Activated T-helper 1 cell treated with anti-CD3 and anti-CD28 coated beads, Interleukin-12 subunit alpha, Interleukin-12 subunit beta, Interleukin-2, Interleukin-4 antibody, amounts not matched to agents 30 ng/mL and 10 ng/mL and 1 ng/mL, durations not matched to agents 14 hours and 24 hours and 36 hours (primary cell): ENCODE data around the gene CHL1. TPM values are rescaled to one million over a fixed set of nuclear protein-coding genes. Genes with fewer than 3 reads are reported as not detected.
"Not testable (repeated sequence)": the region's sequence is repeated elsewhere in the genome, so short reads cannot be mapped to it uniquely, and the experiment has no call there.

Source experiments
- DNase-seq: peaks from one replicate; pipeline ENCODE4 v3.0.0; 2021; ENCODE audit warnings: low spot score
- H3K27ac Mint-ChIP-seq: one replicate; pipeline ENCODE4 v1.8.0; 2021; ENCODE audit warnings: mild to moderate bottlenecking, mixed read lengths
- H3K27me3 Mint-ChIP-seq: one replicate; pipeline ENCODE4 v1.8.0; 2022; ENCODE audit warnings: mild to moderate bottlenecking, moderate library complexity, mixed read lengths; ENCODE audit not compliant: insufficient read depth
- H3K36me3 Mint-ChIP-seq: one replicate; pipeline ENCODE4 v1.8.0; 2021; ENCODE audit warnings: low read depth, mixed read lengths
- H3K4me1 Mint-ChIP-seq: one replicate; pipeline ENCODE4 v1.8.0; 2021; ENCODE audit warnings: low read depth, mixed read lengths
- H3K4me3 Mint-ChIP-seq: one replicate; pipeline ENCODE4 v1.8.0; 2021; ENCODE audit warnings: mild to moderate bottlenecking, moderate library complexity, mixed read lengths
- H3K9me3 Mint-ChIP-seq: one replicate; pipeline ENCODE4 v1.8.0; 2021; ENCODE audit warnings: mixed read lengths
- intact Hi-C: fragments of 100-400 bp; cut with micrococcal nuclease; formaldehyde crosslinking; loops from one replicate; pipeline ENCODE4 v1.15.1; 2024
- total RNA-seq: library from RNA; stranded (reverse); gene quantifications from 2 replicates; pipeline ENCODE4 v1.2.3, GENCODE V29; 2022

The CHL1 gene
- total RNA-seq, 1 donor from 2014 or later, result not detected

DNA sequence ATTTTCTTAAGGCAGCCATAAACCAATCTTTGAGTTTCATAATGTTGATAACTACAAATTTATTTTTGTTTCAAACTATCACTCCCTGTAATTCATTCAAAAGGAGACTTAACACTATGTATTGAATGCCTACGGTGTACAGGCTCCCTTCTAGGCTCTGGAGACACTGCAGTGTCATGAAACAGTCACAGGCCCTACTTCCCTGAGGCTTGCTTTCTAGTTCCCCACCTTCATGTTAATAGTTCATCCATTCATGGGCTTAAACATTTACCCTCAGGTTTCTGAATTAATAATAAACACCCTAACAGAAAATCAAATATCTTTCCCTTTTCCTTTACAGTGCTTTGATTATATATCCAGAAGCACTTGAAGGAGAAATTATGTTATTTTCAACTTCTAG is 168.7 kb downstream of the CHL1 start:
- H3K9me3 Mint-ChIP-seq, result no peaks in the 10 kb centered on the region
- DNase-seq, result no peak
- intact Hi-C loops, result no loop called here
- no peaks in the 10 kb centered on the region for H3K4me1 Mint-ChIP-seq
- H3K36me3 Mint-ChIP-seq, result no peaks in the 10 kb centered on the region
- H3K27me3 Mint-ChIP-seq, result no peaks in the 10 kb centered on the region
- no peak overlapping the region for H3K27ac Mint-ChIP-seq
- H3K4me3 Mint-ChIP-seq, result no peak overlapping the region

DNA sequence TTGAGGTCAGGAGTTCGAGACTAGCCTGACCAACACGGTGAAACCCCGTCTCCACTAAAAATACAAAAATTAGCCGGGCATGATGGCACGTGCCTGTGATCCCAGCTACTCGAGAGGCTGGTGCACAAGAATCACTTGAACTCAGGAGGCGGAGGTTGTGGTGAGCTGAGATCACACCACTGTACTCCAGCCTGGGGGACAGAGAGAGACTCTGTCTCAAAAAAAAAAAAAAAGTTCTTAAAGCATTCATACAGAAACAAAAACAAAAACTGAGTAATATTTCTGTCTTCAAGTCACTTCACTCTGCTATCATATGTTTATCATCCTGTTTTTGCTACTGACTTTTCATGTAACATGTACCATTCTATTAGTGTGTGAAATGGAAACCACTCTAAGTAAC is 169.7 kb downstream of the CHL1 start:
- intact Hi-C loops, H3K27me3 Mint-ChIP-seq: not testable (repeated sequence)

DNA sequence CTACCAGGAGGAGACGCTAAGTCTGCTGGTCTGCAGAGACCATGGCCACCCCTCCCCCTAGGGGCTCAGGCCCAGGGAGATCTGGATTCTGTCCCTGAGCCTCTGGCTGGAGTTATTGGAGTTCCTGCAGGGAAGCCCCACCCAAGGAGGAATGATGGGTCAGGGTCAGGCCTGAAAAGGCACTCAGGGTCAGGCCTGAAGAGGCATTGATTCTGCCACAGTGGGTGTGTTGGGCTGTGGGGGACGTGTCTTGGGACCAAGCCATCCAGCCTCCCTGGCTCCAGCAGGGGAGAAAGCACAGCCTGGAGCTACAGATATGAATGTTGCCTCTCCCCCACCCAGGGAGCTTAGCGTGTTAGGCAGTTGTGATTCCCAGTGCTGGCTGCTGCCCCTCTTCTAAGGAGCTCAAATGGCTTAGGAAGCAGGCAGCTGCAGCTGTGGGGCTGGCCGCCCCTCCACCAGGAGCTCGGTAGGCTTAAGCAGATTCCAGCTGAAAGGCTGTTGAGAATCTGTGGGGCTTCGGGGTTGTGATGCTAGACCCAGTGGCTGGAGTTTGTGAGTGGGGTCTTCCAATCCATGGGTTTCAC is 176.7 kb downstream of the CHL1 start:
- H3K36me3 Mint-ChIP-seq, result no peaks in the 10 kb centered on the region
- DNase-seq, result no peak
- H3K4me3 Mint-ChIP-seq, result no peak overlapping the region
- no peaks in the 10 kb centered on the region for H3K27me3 Mint-ChIP-seq
- intact Hi-C loops, result no loop called here
- H3K9me3 Mint-ChIP-seq, result peaks cover 4% of the 10 kb centered on the region
- H3K4me1 Mint-ChIP-seq, result no peaks in the 10 kb centered on the region
- no peak overlapping the region for H3K27ac Mint-ChIP-seq

More for the DNA sequence above, 169.7 kb downstream of the CHL1 start:
- not testable (repeated sequence) for H3K4me1 Mint-ChIP-seq, H3K9me3 Mint-ChIP-seq, H3K27ac Mint-ChIP-seq, DNase-seq, H3K36me3 Mint-ChIP-seq, H3K4me3 Mint-ChIP-seq

DNA sequence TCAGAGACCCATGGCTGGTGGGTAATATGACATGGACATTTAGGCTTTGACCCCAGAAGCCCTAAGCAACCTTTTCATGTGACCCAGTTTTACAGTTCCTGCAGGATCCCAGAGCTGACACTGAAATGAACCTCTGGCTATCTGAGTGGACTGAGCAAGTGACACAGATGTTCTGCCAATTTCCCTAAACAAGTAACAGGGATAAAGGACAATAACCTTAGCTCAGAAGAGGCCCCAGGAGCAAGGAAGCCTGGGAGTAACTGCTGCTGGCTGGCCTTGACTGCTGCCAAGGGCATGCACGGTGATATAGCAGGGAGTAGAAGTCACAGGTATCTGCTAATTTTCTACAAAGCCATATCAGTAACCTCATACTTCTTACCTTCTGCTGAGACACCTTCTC is 177.9 kb downstream of the CHL1 start:
- H3K4me1 Mint-ChIP-seq, result no peaks in the 10 kb centered on the region

DNA sequence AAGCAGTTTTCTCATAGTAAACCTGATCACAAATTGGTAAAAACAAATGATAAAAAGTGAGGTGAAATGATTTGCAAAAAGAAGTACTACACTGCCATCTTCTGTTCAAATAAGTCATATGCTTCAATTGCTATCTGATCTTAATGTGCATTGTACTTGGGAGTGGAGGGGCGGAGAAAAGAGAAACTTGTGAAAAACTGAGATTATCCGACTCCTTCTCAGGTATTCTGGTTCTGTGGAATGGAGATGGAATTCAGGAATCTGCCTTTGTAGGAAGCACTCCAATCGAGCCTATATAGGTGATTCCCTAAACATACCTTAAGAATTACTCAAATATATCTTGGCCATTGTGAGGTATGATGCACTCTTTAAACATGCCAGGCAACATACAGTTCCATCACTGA is 180.6 kb downstream of the CHL1 start:
- H3K27me3 Mint-ChIP-seq, result no peaks in the 10 kb centered on the region
- no peak overlapping the region for H3K27ac Mint-ChIP-seq
- intact Hi-C loops, result no loop called here
- no peak for DNase-seq
- H3K4me1 Mint-ChIP-seq, result no peaks in the 10 kb centered on the region
- H3K4me3 Mint-ChIP-seq, result no peak overlapping the region
- no peaks in the 10 kb centered on the region for H3K36me3 Mint-ChIP-seq
- H3K9me3 Mint-ChIP-seq, result no peaks in the 10 kb centered on the region

More for the DNA sequence above, 177.9 kb downstream of the CHL1 start:
- no peaks in the 10 kb centered on the region for H3K36me3 Mint-ChIP-seq
- no peak overlapping the region for H3K27ac Mint-ChIP-seq
- H3K27me3 Mint-ChIP-seq, result no peaks in the 10 kb centered on the region
- H3K4me3 Mint-ChIP-seq, result no peak overlapping the region
- intact Hi-C loops, result no loop called here
- DNase-seq, result no peak
- peaks cover 4% of the 10 kb centered on the region for H3K9me3 Mint-ChIP-seq

DNA sequence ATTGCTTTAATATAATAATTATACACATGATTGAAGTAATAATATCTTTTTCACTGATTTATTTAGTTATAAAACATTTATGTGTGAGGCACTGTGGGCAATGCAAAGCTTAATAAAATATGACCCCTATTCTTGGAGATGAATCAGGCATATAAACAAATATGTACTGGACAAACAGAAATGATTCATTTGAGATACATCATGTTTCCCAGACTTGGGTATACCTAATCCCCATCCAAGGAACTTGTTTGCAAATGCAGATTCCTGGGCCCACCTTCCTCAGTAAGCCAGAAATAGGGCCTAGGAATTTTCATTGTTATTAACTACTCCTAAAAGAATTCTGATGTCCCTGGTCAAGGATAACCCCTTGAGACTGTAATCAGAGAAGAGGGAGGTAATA is 184.2 kb downstream of the CHL1 start:
- H3K9me3 Mint-ChIP-seq, result no peaks in the 10 kb centered on the region
- H3K4me1 Mint-ChIP-seq, result no peaks in the 10 kb centered on the region
- H3K36me3 Mint-ChIP-seq, result no peaks in the 10 kb centered on the region
- H3K4me3 Mint-ChIP-seq, result no peak overlapping the region
- DNase-seq, result no peak
- intact Hi-C loops, result no loop called here
- no peaks in the 10 kb centered on the region for H3K27me3 Mint-ChIP-seq
- H3K27ac Mint-ChIP-seq, result no peak overlapping the region

DNA sequence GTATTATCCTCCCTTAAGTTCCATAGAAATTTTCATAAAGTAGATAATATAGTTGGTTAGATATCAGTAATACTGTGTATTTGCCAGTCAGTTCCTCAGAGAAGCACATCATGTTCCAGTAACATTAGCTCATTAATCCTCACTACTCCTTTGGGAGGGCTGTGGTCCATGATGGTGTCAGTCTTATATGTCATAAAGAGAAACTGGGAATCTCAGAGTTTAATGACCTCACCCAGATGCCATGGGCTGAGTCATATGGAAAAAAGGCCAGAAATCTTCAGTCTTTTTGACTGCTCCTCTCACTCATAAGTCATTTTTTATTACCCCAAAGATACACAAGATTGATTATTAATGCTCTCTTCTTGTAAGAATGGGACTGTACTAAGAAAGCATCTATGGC is 188.6 kb downstream of the CHL1 start:
- Mint-ChIP-seq H3K27me3 (no peaks in the 10 kb centered on the region), H3K4me3 (no peak overlapping the region), H3K4me1 (no peaks in the 10 kb centered on the region), H3K9me3 (no peaks in the 10 kb centered on the region), H3K36me3 (no peaks in the 10 kb centered on the region), H3K27ac (no peak overlapping the region)
- intact Hi-C loops, result no loop called here
- DNase-seq, result no peak

DNA sequence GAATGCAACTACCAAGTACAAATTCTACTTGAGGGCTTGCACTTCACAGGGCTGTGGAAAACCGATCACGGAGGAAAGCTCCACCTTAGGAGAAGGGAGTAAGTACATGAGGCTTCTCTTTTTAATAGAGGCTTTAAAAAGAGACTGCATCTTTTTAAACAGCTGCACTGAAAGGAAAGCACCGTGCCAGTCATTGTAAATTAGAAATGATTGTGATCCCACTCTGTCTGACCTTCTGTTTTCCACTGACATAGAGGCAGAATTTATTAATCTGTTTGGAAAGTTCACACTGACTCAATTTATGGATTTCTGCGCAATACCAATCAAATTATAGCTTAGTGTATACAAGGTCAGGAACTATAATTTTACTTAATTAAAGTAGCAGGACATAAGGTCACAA is 198.2 kb downstream of the CHL1 start:
- Mint-ChIP-seq H3K36me3 (no peaks in the 10 kb centered on the region), H3K4me1 (no peaks in the 10 kb centered on the region), H3K27me3 (no peaks in the 10 kb centered on the region), H3K27ac (no peak overlapping the region), H3K9me3 (no peaks in the 10 kb centered on the region), H3K4me3 (no peak overlapping the region)
- intact Hi-C loops, result no loop called here
- no peak for DNase-seq

DNA sequence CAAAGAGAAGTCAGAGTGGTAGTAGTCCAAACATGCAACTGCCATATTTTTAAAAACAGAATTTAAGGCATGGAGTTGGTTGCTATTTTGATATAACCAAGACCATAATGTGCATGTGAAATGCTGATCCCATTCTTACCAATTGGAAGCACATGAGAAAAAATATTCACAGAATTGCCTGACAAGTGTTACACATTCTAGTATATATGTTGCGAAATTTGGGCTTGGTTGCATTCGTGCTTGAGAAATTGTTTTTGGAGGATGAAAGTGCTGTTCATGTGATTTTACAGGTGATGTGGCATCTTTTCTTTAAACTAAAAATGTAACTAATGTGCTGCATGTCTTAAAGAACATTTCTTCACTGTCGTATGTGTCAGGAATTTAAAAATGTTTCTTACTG is 199.7 kb downstream of the CHL1 start:
- no peaks in the 10 kb centered on the region for H3K27me3 Mint-ChIP-seq
- intact Hi-C loops, result no loop called here

DNA sequence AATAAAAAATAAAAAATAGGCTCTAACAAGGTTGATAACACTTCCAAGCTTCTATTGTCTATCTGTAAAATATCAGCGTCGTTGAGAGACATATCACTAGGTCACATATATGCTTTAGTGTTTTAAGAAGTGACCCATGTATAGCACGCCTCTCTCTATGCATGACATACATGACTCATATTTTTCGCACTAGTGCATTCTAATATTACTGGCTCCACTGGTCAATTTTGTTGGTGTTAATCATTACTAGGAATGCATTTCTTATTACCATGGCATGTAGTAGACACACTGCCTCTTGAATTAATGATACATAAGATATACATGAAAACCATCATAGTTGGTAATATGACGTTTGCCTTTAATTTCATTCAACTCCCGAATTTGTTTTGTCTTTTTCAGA is 203.1 kb downstream of the CHL1 start:
- intact Hi-C loops, result no loop called here
- H3K36me3 Mint-ChIP-seq, result no peaks in the 10 kb centered on the region
- no peak overlapping the region for H3K4me3 Mint-ChIP-seq
- DNase-seq, result no peak
- no peaks in the 10 kb centered on the region for H3K9me3 Mint-ChIP-seq
- no peak overlapping the region for H3K27ac Mint-ChIP-seq
- no peaks in the 10 kb centered on the region for H3K27me3 Mint-ChIP-seq
- H3K4me1 Mint-ChIP-seq, result no peaks in the 10 kb centered on the region

More for the DNA sequence above, 199.7 kb downstream of the CHL1 start:
- no peaks in the 10 kb centered on the region for H3K36me3 Mint-ChIP-seq
- H3K4me3 Mint-ChIP-seq, result no peak overlapping the region
- H3K27ac Mint-ChIP-seq, result no peak overlapping the region
- H3K9me3 Mint-ChIP-seq, result no peaks in the 10 kb centered on the region
- DNase-seq, result no peak
- no peaks in the 10 kb centered on the region for H3K4me1 Mint-ChIP-seq

DNA sequence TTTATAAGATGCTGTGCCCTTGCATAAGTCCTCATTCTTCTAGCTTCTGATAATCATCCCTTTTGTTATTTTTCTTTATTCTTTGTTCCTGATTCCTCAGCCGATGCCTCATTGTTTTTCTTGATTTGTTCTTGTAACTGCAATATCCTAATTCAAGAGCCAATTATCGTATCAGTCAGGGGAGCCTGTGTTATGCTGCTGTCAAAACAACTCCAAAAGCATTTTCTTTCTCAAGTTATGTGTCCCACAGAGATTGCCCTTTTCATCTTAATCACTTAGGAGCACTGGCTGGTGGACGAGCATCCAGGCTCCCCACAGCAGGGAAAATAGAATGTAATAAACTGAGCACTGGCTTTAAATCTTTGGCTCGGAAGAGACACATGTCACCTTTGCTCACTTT is 207.3 kb downstream of the CHL1 start:
- H3K4me1 Mint-ChIP-seq, result no peaks in the 10 kb centered on the region
- no peak for DNase-seq
- H3K27me3 Mint-ChIP-seq, result no peaks in the 10 kb centered on the region
- no peaks in the 10 kb centered on the region for H3K9me3 Mint-ChIP-seq
- no peak overlapping the region for H3K27ac Mint-ChIP-seq
- intact Hi-C loops, result no loop called here
- no peaks in the 10 kb centered on the region for H3K36me3 Mint-ChIP-seq
- no peak overlapping the region for H3K4me3 Mint-ChIP-seq

DNA sequence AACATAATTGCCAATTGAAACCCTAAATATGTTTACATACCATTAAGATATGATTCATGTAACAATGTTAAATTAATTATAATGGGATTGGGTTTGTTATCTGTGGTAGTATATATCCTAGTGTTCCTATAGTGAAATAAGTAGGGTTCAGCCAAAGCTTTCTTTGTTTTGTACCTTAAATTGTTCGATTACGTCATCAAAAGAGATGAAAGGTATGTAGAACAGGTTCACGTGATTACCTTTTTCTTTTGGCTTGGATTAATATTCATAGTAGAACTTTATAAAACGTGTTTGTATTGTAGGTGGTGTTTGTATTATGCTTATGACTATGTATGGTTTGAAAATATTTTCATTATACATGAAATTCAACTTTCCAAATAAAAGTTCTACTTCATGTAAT is 212.4 kb downstream of the CHL1 start:
- Mint-ChIP-seq H3K36me3 (no peaks in the 10 kb centered on the region), H3K9me3 (no peaks in the 10 kb centered on the region), H3K27ac (no peak overlapping the region), H3K4me3 (no peak overlapping the region), H3K4me1 (no peaks in the 10 kb centered on the region), H3K27me3 (no peaks in the 10 kb centered on the region)
- intact Hi-C loops, result no loop called here
- DNase-seq, result no peak

DNA sequence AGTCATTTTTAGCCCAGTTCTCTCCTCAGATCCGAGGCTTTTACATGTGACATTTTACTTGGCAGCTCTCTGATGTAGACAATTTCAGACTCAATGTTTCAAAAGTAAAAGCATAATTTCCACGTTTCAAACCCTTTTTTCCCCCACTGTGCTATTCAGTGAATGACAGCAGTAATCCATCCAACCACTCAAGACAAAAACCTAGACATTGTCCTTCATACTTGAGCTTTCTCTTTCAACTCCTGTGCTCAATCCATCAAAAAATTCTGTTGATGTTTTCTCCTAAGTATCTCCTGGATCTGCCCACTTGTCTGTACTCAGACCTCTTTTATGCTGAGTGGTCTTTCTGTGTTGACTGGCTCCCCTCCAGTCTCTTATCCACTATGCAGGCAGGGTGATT is 214.7 kb downstream of the CHL1 start:
- no peak overlapping the region for H3K4me3 Mint-ChIP-seq
- no peaks in the 10 kb centered on the region for H3K9me3 Mint-ChIP-seq
- no peak for DNase-seq
- H3K36me3 Mint-ChIP-seq, result no peaks in the 10 kb centered on the region
- no peaks in the 10 kb centered on the region for H3K27me3 Mint-ChIP-seq
- H3K27ac Mint-ChIP-seq, result no peak overlapping the region
- H3K4me1 Mint-ChIP-seq, result no peaks in the 10 kb centered on the region
- intact Hi-C loops, result no loop called here

DNA sequence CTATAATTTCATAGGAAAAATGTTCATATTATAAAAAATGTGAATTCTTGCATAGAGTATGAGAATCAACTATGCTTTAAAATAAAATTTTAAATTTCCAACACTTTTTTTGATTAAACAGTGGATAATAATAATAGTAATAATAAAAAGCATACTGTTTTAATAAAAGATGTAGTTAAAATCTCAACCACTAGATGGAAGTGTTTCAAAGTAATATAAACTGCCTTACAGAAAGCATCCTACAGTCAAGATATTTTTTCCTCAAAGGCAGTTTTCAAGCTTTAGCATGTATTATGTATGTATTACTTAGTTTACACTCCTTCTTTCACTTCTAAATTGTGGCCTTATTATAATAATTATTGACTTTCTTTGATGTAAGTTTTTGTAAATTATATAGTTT is 217.5 kb downstream of the CHL1 start:
- intact Hi-C loops, result no loop called here

More for the DNA sequence above, 217.5 kb downstream of the CHL1 start:
- Mint-ChIP-seq H3K4me1 (no peaks in the 10 kb centered on the region), H3K4me3 (no peak overlapping the region), H3K36me3 (no peaks in the 10 kb centered on the region), H3K27ac (no peak overlapping the region), H3K9me3 (no peaks in the 10 kb centered on the region), H3K27me3 (no peaks in the 10 kb centered on the region)
- no peak for DNase-seq
